ENCODE data around the gene TMEM131L.
A peak's percentile ranks its signal among the peaks of the same experiment; 100 is the strongest.

Gene TMEM131L

GRCh38 chr4:153537493-153537960 lies 71.4 kb downstream of the TMEM131L start:
- no peak for DNase-seq (ENCODE audit: low read depth in 2 of 2)
- H3K4me3 ChIP-seq (replicated peaks in 1 of 2; ENCODE audit: low read depth in 2 of 2, low read length in 2 of 2) = no peak overlapping the region
- TF ChIP-seq CTCF (IDR thresholded peaks at IDR 0.05; ENCODE audit: low read depth, low read length) = no peak

- peak; percentile 39 to 73 for DNase-seq (ENCODE audit: low read depth in 2 of 2)
- no peak for TF ChIP-seq CTCF (IDR thresholded peaks at IDR 0.05; ENCODE audit: low read depth, low read length)
- peak overlapping the region; percentile 8 to 9 for H3K4me3 ChIP-seq (replicated peaks in 1 of 2; ENCODE audit: low read depth in 2 of 2, low read length in 2 of 2)
Observed at GRCh38 chr4:153538487-153539357, 72.6 kb downstream of the TMEM131L start.

GRCh38 chr4:153539422-153539821 lies 73.3 kb downstream of the TMEM131L start:
- no peak for TF ChIP-seq CTCF (IDR thresholded peaks at IDR 0.05; ENCODE audit: low read depth, low read length)
- DNase-seq (ENCODE audit: low read depth in 2 of 2) = no peak
- H3K4me3 ChIP-seq (replicated peaks in 1 of 2; ENCODE audit: low read depth in 2 of 2, low read length in 2 of 2) = no peak overlapping the region

- no peak overlapping the region for H3K4me3 ChIP-seq (replicated peaks in 1 of 2; ENCODE audit: low read depth in 2 of 2, low read length in 2 of 2)
- no peak for TF ChIP-seq CTCF (IDR thresholded peaks at IDR 0.05; ENCODE audit: low read depth, low read length)
- DNase-seq (ENCODE audit: low read depth in 2 of 2) = peak; percentile 46 to 80
Observed at GRCh38 chr4:153541456-153542096, 75.4 kb downstream of the TMEM131L start.

- DNase-seq (ENCODE audit: low read depth in 2 of 2) = no peak
- H3K4me3 ChIP-seq (replicated peaks in 1 of 2; ENCODE audit: low read depth in 2 of 2, low read length in 2 of 2) = no peak overlapping the region
- no peak for TF ChIP-seq CTCF (IDR thresholded peaks at IDR 0.05; ENCODE audit: low read depth, low read length)
Observed at GRCh38 chr4:153542131-153542530, 76.0 kb downstream of the TMEM131L start.

GRCh38 chr4:153542834-153543233 lies 76.7 kb downstream of the TMEM131L start:
- DNase-seq (ENCODE audit: low read depth in 2 of 2) = no peak
- TF ChIP-seq CTCF (IDR thresholded peaks at IDR 0.05; ENCODE audit: low read depth, low read length) = peak; percentile 12

More at GRCh38 chr4:153542834-153543233, 76.7 kb downstream of the TMEM131L start:
- H3K4me3 ChIP-seq (replicated peaks in 1 of 2; ENCODE audit: low read depth in 2 of 2, low read length in 2 of 2) = no peak overlapping the region
